K562 (cell line): ENCODE results near the gene TYSND1. TPM values are rescaled to one million over a fixed set of nuclear protein-coding genes. Genes with fewer than 3 reads are reported as not detected.

ENCODE experiments used
- ATAC-seq: fragments of 200-7000 bp; cut with Tn5 transposase; 3 replicates; pipeline ENCODE4 v1.9.1; 2020; ENCODE audit warnings: moderate library complexity
- BruUV-seq: library from RNA; stranded (reverse); fragments of 400-500 nt; replicated peaks from 2 replicates; lab custom pipeline; 2021; lab: Mats Ljungman, UMichigan
- CTCF ChIA-PET: fragments of 300-600 bp; formaldehyde crosslinking; extraction: SDS; loops from one replicate; lab custom pipeline; 2021; ENCODE audit warnings: low intra/inter-chr PET ratio; lab: Yijun Ruan, JAX
- POLR2A ChIA-PET: fragments of 300-600, 350-650 bp; sonication (Branson Sonifier 250); formaldehyde crosslinking; extraction: SDS; loops from one replicate; lab custom pipeline; 2021; ENCODE audit warnings: antibody characterized with exemption, inconsistent platforms; lab: Yijun Ruan, JAX
- DNase-seq, 4 experiments: peaks; one replicate each; pipeline versions ENCODE4 v3.0.0 to v3.0.0-alpha.2; 2011 to 2018; ENCODE audit warnings: low spot score in 3 of 4, mixed read lengths in 3 of 4; ENCODE audit errors: extremely low read depth in 1 of 4
- FAIRE-seq: peaks from 2 replicates; lab custom pipeline; 2011; peaks lifted over from hg19 to GRCh38; lab: Jason Lieb, UNC
- H2AFZ ChIP-seq: 2 replicates; pipeline ENCODE4 v1.6.0; 2011; ENCODE audit warnings: low read depth, low read length, control low read depth, inconsistent platforms
- H3K27ac ChIP-seq: fragments of 200-600 bp; 3 replicates; pipeline ENCODE4 v1.8.0; 2011; ENCODE audit warnings: low read depth, mild to moderate bottlenecking, control low read depth, inconsistent platforms, low read length, moderate library complexity, mixed read lengths; ENCODE audit errors: extremely low read depth
- H3K27me3 ChIP-seq, 2 experiments: fragments of 300-600 bp in 1 of 2; 2 replicates in 1 of 2; 3 replicates in 1 of 2; pipeline versions ENCODE4 v1.6.0 to v1.8.0; 2011; ENCODE audit warnings: inconsistent platforms in 2 of 2, low read length in 2 of 2, mild to moderate bottlenecking in 1 of 2, mixed read lengths in 1 of 2, moderate library complexity in 1 of 2; ENCODE audit not compliant: control insufficient read depth in 2 of 2, insufficient read depth in 2 of 2
- H3K36me3 ChIP-seq: fragments of 300-600 bp; 3 replicates; pipeline ENCODE4 v1.8.0; 2011; ENCODE audit warnings: mild to moderate bottlenecking, low read length, inconsistent platforms; ENCODE audit not compliant: control insufficient read depth, insufficient read depth
- H3K4me1 ChIP-seq, 2 experiments: fragments of 200-600 bp in 1 of 2; replicated peaks in 1 of 2; 2 replicates in 1 of 2; 3 replicates in 1 of 2; pipeline versions ENCODE4 v1.5.1 to v1.8.0; 2011; ENCODE audit warnings: inconsistent platforms in 2 of 2, low read length in 2 of 2, mild to moderate bottlenecking in 1 of 2, mixed read lengths in 1 of 2, moderate library complexity in 1 of 2; ENCODE audit not compliant: control insufficient read depth in 2 of 2, insufficient read depth in 2 of 2
- H3K4me2 ChIP-seq: 2 replicates; pipeline ENCODE4 v1.6.1; 2011; ENCODE audit warnings: low read length, control low read depth, inconsistent platforms, mixed read lengths; ENCODE audit not compliant: insufficient read depth
- H3K4me3 ChIP-seq: fragments of 200-600 bp; sonication (generic), shearing (Covaris generic); 2 replicates; pipeline ENCODE4 v1.5.1; 2016; ENCODE audit warnings: control low read depth, inconsistent platforms
- H3K79me2 ChIP-seq: fragments of 200-600 bp; 3 replicates; pipeline ENCODE4 v1.8.0; 2011; ENCODE audit warnings: low read length, inconsistent platforms; ENCODE audit not compliant: control insufficient read depth, insufficient read depth
- H3K9ac ChIP-seq, 2 experiments: 2 replicates each; pipeline versions ENCODE4 v1.6.0 to v1.6.1; 2011; ENCODE audit warnings: low read depth in 2 of 2, low read length in 2 of 2, control low read depth in 1 of 2, inconsistent platforms in 1 of 2, mild to moderate bottlenecking in 1 of 2, mixed read lengths in 1 of 2; ENCODE audit not compliant: insufficient read depth in 1 of 2
- H3K9me1 ChIP-seq: one replicate; pipeline ENCODE4 v1.6.0; 2011; ENCODE audit warnings: inconsistent platforms, mild to moderate bottlenecking, low read length, moderate library complexity; ENCODE audit not compliant: control insufficient read depth, insufficient read depth
- H3K9me3 ChIP-seq: replicated peaks from 2 replicates; pipeline ENCODE4 v1.5.1; 2011; ENCODE audit warnings: low read depth, low read length, inconsistent platforms; ENCODE audit not compliant: control insufficient read depth, insufficient read depth
- H4K20me1 ChIP-seq: replicated peaks from 2 replicates; pipeline ENCODE4 v1.6.1; 2011; ENCODE audit warnings: low read length, inconsistent platforms, mixed read lengths; ENCODE audit not compliant: control insufficient read depth, insufficient read depth
- ADNP ChIP-seq: fragments of 200-800 bp; sonication (Bioruptor generic); IDR thresholded peaks from 2 replicates; pipeline ENCODE4 v1.6.1; 2016; ENCODE audit warnings: missing genetic modification characterization, missing compliant biosample characterization
- ATF2 ChIP-seq: sonication (generic); formaldehyde crosslinking; IDR thresholded peaks from 2 replicates; pipeline ENCODE4 v1.8.1; 2022; ENCODE audit warnings: missing genetic modification reagents
- BMI1 ChIP-seq: fragments of 150-350 bp; IDR thresholded peaks from 2 replicates; pipeline ENCODE4 v1.6.1; 2014; ENCODE audit warnings: low read length
- CREB3 ChIP-seq: fragments of 450-650 bp; conservative IDR thresholded peaks from 2 replicates; pipeline ENCODE4 v1.6.1; 2016; ENCODE audit warnings: missing genetic modification characterization, low read depth, mild to moderate bottlenecking, missing compliant biosample characterization, moderate library complexity
- CSDE1 ChIP-seq, 2 experiments: fragments of 450-650 bp; IDR thresholded peaks; 2 replicates each; pipeline ENCODE4 v1.6.1; 2016; ENCODE audit warnings: mild to moderate bottlenecking in 1 of 2
- FOXA3 ChIP-seq, 2 experiments: fragments of 450-650 bp in 1 of 2; sonication (generic) in 1 of 2; formaldehyde crosslinking; IDR thresholded peaks in 1 of 2; conservative IDR thresholded peaks in 1 of 2; 2 replicates each; pipeline versions ENCODE4 v1.4.0 to v1.8.0; 2020 to 2022; ENCODE audit warnings: mild to moderate bottlenecking in 2 of 2, missing genetic modification reagents in 1 of 2
- ID3 ChIP-seq, 2 experiments: fragments of 250-450 bp in 1 of 2; fragments of 450-650 bp in 1 of 2; sonication (Bioruptor Pico) in 1 of 2; IDR thresholded peaks; 2 replicates each; pipeline versions ENCODE4 v1.6.1 to v1.8.0; 2016 to 2021; ENCODE audit warnings: mild to moderate bottlenecking in 2 of 2, moderate library complexity in 2 of 2, missing compliant biosample characterization in 1 of 2, missing genetic modification characterization in 1 of 2
- NCOA6 ChIP-seq: fragments of 450-650 bp; IDR thresholded peaks from 2 replicates; pipeline ENCODE4 v1.6.1; 2017; ENCODE audit warnings: mild to moderate bottlenecking
- NFE2 ChIP-seq: IDR thresholded peaks from 2 replicates; pipeline ENCODE4 v1.6.1; 2014; ENCODE audit warnings: antibody characterized with exemption, low read depth
- PHB ChIP-seq: fragments of 250-450 bp; sonication (Bioruptor Pico); IDR thresholded peaks from 2 replicates; pipeline ENCODE4 v1.5.0; 2021
- PRPF4 ChIP-seq: fragments of 200-400 bp; formaldehyde crosslinking; IDR thresholded peaks from one replicate; pipeline ENCODE4 v1.6.1; 2017; ENCODE audit warnings: low read length, low read depth, mild to moderate bottlenecking; ENCODE audit not compliant: insufficient read depth, poor library complexity, severe bottlenecking
- ZBTB1 ChIP-seq: sonication (generic); formaldehyde crosslinking; IDR thresholded peaks from 2 replicates; pipeline ENCODE4 v1.8.1; 2023; ENCODE audit warnings: missing genetic modification reagents, low read depth, mild to moderate bottlenecking, borderline replicate concordance
- ZBTB8A ChIP-seq: fragments of 450-650 bp; IDR thresholded peaks from 2 replicates; pipeline ENCODE4 v1.6.1; 2018; ENCODE audit warnings: mild to moderate bottlenecking, moderate library complexity; ENCODE audit not compliant: partially characterized antibody
- ZNF165 ChIP-seq: fragments of 250-450 bp; sonication (Bioruptor Pico); IDR thresholded peaks from 2 replicates; pipeline ENCODE4 v1.4.0; 2020; ENCODE audit warnings: borderline replicate concordance
- ZNF232 ChIP-seq: sonication (generic); formaldehyde crosslinking; IDR thresholded peaks from 2 replicates; pipeline ENCODE4 v1.8.0; 2022; ENCODE audit warnings: mild to moderate bottlenecking, missing genetic modification reagents
- ZNF282 ChIP-seq: sonication (generic); formaldehyde crosslinking; IDR thresholded peaks from 2 replicates; pipeline ENCODE4 v1.8.1; 2023; ENCODE audit warnings: missing genetic modification reagents
- ZNF316 ChIP-seq: fragments of 450-650 bp; IDR thresholded peaks from 2 replicates; pipeline ENCODE4 v1.6.1; 2016
- ZNF561 ChIP-seq: fragments of 450-650 bp; formaldehyde crosslinking; conservative IDR thresholded peaks from 2 replicates; pipeline ENCODE4 v1.4.0; 2020; ENCODE audit warnings: mild to moderate bottlenecking, moderate library complexity
- WGBS: fragments of 100-300 bp; shearing (Covaris generic); methylation state at CpG from one replicate; pipeline ENCODE4 v1.1.6; 2016; ENCODE audit warnings: low coverage, mixed read lengths; ENCODE audit not compliant: insufficient coverage; ENCODE audit errors: missing lambda C conversion rate; 5-methylcytosine and 5-hydroxymethylcytosine counted together
- in situ Hi-C: fragments of 300-500 bp; cut with MboI; formaldehyde crosslinking; loops from 4 replicates; pipeline ENCODE4 v1.15.0; 2018; ENCODE audit warnings: inconsistent platforms, mixed read lengths
- intact Hi-C: fragments of 100-400 bp; cut with micrococcal nuclease; formaldehyde crosslinking; loops from 2 replicates; pipeline ENCODE4 v1.14.2; 2022
- polyA plus RNA-seq, 8 experiments: library from polyadenylated mRNA; depleted of rRNA in 4 of 8; stranded (reverse) in 5 of 8; unstranded in 3 of 8; fragments of >200 nt; fragmentation: Nextera tagmentation in 2 of 8; fragmentation: Illumina TruSeq in 1 of 8; extraction: Ambion mirVana in 2 of 8; extraction: Trizol in 1 of 8; gene quantifications; 2 replicates each; pipeline versions ENCODE4 v1.2.1 to v1.2.3, GENCODE V29; 2011 to 2014; ENCODE audit warnings: inconsistent platforms in 1 of 8, missing spikeins in 1 of 8
- total RNA-seq, 7 experiments: library from RNA; depleted of rRNA in 6 of 7; stranded (reverse); fragments of >200 nt in 6 of 7; fragmentation: Illumina TruSeq in 2 of 7; extraction: Trizol in 2 of 7; gene quantifications; 2 replicates each; pipeline versions ENCODE4 v1.2.1 to v1.2.3, GENCODE V29; 2011 to 2021; ENCODE audit warnings: low replicate concordance in 1 of 7

The TYSND1 gene
- total and polyA plus RNA-seq, 9 of the 15 experiments (the other 6 are each of a cell fraction or from before 2014, with no cell fraction given): 0.60 to 2.0 (median 1.3) TPM

GRCh38 chr10:70119623-70120022 is 26.9 kb downstream of the TYSND1 start (continued):
- no peak for TF ChIP-seq CREB3 (tag)

GRCh38 chr10:70119197-70119596 is 27.3 kb downstream of the TYSND1 start:
- POLR2A ChIA-PET: interaction anchor here (0.6 to 1.4 kb wide), 5 partner anchors 8 to 371 kb away, joined by 3 to 6 read pairs (median 3); no protein-coding TSS in a partner anchor
- TF ChIP-seq ZBTB8A (no peak), ZNF282 (CRISPR knock-in tag) (no peak), ZNF165 (CRISPR knock-in tag) (no peak), NFE2 (no peak), ZNF316 (no peak), CSDE1 (IDR thresholded peaks at IDR 0.05) (no peak), FOXA3 (CRISPR knock-in tag; conservative IDR thresholded peaks at IDR 0.05 in 1 of 2, IDR thresholded peaks at IDR 0.05 in 1 of 2) (no peak), NCOA6 (no peak), ID3 (CRISPR knock-in tag; IDR thresholded peaks at IDR 0.05) (no peak), ID3 (tag; IDR thresholded peaks at IDR 0.05) (no peak), ZBTB1 (no peak), PRPF4 (no peak), ZNF232 (CRISPR knock-in tag) (no peak), ADNP (tag) (no peak), ZNF561 (CRISPR knock-in tag) (no peak), PHB (no peak), BMI1 (no peak), ATF2 (CRISPR knock-in tag) (no peak)
- 47% methylated on average over 7 of the region's 7 CpGs for WGBS
- intact Hi-C loops (no loop called here), in situ Hi-C loops (no loop called here)
- ATAC-seq (no peak), DNase-seq (no peak), FAIRE-seq (no peak)
- H3K4me3 ChIP-seq: no peak overlapping the region
- BruUV-seq: no TSS peak
- no peak overlapping the region for H3K27ac ChIP-seq
- CTCF ChIA-PET: interaction anchor here (0.6 kb wide), 1 partner anchor 150 kb away, joined by 3 read pairs; no protein-coding TSS in a partner anchor
- no peaks in the 10 kb centered on the region; a peak in 1 of 5 replicates for H3K27me3 ChIP-seq
- H4K20me1 ChIP-seq: peaks cover 10% of the 10 kb centered on the region
- H3K9me3 ChIP-seq: no peaks in the 10 kb centered on the region
- H3K36me3 ChIP-seq: peaks cover 23% of the 10 kb centered on the region; the same call in 2 of the 3 replicates
- H3K4me2 ChIP-seq: no peak overlapping the region
- H3K79me2 ChIP-seq: no peaks in the 10 kb centered on the region
- peaks cover 4 to 8% of the 10 kb centered on the region in 2 experiments; a peak in 4 of 5 replicates for H3K4me1 ChIP-seq
- H3K9ac ChIP-seq: no peak overlapping the region
- H2AFZ ChIP-seq: no peak overlapping the region
- H3K9me1 ChIP-seq: peaks cover 4% of the 10 kb centered on the region
